HG02642 (cell line): ENCODE data around the gene FSTL3.
"Not testable (repeated sequence)": the region's sequence is repeated elsewhere in the genome, so short reads cannot be mapped to it uniquely, and the experiment has no call there.

Experiments used
- ATAC-seq: cut with Tn5 transposase; IDR thresholded peaks from one replicate; pipeline ENCODE4 v1.9.1; 2021; ENCODE audit warnings: mild to moderate bottlenecking; ENCODE audit not compliant: unreplicated experiment, poor library complexity

Gene FSTL3

GRCh38 chr19:680287-681028 is 4.3 kb downstream of the FSTL3 start:
- peak; percentile 74 for ATAC-seq

GRCh38 chr19:681029-682019 is 5.1 kb downstream of the FSTL3 start:
- ATAC-seq = no peak

GRCh38 chr19:682678-683320 is 6.6 kb downstream of the FSTL3 start:
- no peak for ATAC-seq

GRCh38 chr19:685454-685931 is 9.3 kb downstream of the FSTL3 start:
- no peak for ATAC-seq

- no peak for ATAC-seq
Measured at GRCh38 chr19:686589-687297, 10.6 kb downstream of the FSTL3 start.

GRCh38 chr19:687569-688166 is 11.5 kb downstream of the FSTL3 start:
- ATAC-seq = no peak

- ATAC-seq = no peak
Measured at GRCh38 chr19:688214-688613, 12.0 kb downstream of the FSTL3 start.

- ATAC-seq = no peak
Measured at GRCh38 chr19:688992-689391, 12.8 kb downstream of the FSTL3 start.

DNA sequence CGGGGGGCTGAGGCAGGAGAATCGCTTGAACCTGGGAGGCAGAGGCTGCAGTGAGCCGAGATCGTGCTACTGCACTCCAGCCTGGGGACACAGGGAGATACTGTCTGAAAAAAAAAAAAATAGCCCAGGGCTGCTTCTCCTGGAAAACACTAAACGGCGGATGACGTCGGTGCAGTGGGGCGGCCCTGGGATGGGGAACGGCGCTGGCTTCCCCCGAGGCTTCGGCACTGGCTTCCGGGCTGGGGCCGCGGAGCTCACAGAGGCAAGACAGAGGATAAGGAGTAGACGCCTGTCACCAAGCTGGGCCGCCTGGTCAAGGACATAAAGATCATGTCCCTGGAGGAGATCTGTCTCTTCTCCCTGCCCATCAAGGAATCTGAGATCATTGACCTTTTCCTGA is 14.0 kb downstream of the FSTL3 start:
- ATAC-seq = no peak

DNA sequence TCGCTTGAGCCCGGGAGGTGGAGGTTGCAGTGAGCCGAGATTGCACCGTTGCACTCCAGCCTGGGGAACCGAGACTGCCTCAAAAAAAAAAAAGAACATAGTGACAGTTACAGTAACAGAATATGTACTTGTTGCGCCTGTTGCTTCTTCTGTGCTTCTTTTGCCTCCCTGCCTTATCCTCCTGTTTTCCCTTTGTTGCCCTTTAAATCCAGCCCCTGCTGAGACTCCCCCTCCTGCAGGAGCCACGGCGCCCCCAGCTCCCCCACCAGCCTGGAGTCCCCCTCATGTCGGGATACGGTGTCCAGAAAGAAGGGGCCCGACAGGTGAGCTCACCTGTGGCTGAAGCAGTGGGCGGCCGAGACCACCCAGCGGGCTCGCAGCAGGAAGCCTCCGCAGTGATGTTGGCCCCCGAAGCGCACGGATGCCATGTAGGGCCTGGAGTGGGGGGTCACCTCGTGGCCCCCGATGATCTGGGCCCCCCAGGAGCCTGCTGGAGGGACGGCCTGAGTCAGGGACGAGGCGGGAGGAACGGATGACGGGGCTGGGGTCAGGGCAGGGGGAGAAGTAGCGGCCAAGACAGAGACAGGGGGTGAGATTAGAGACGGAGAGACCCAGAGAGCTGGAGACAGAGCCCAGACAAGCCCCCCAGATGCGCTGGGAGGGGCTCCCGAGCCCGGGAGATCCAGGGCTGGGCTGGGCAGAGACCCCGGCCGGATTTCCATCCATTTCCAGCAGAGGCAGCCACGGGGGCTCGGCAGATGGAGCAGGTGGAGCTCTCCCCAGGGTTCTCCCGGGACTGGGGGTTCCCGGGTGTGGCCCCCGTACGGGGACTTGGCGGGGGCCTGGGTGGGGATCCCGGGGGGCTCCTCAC is 18.5 kb downstream of the FSTL3 start:
- ATAC-seq = no peak

DNA sequence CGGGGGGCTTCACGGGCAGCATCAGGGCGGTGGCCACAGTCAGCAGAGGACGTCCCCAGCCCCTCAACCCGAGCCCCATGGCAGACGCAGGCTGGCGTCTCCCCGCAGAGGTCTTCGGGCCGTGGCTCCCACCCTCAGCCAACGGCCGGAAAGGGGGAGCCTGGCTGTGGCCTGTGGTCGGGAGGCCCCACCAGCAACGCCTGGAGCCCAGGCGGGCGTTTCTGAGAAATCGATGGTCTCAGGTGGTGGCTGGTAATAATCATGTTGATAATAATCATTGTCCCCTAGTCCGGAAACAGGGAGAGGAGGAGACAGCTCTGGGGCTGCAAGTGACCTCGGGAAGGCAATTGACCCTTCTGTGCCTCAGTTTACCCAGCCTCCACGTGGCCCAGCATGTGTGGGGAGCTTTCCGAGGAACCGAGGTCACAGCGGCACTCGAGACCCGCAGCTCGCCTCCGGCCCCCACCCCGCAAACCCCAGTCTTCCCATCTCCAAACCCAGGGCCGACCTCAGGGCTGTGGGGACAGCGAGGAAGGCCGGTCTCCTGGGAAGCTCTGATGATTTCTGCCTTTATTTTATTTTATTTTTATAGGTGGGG is 19.3 kb downstream of the FSTL3 start, which contains the start of gene PRSS57:
Gene PRSS57, minus strand, starts transcription at position 101 of the 598 bp plus-strand sequence. Its CDS starts 22 bp downstream, at position 79.
- no peak for ATAC-seq

GRCh38 chr19:698529-698928 is 22.3 kb downstream of the FSTL3 start:
- ATAC-seq = not testable (repeated sequence)

DNA sequence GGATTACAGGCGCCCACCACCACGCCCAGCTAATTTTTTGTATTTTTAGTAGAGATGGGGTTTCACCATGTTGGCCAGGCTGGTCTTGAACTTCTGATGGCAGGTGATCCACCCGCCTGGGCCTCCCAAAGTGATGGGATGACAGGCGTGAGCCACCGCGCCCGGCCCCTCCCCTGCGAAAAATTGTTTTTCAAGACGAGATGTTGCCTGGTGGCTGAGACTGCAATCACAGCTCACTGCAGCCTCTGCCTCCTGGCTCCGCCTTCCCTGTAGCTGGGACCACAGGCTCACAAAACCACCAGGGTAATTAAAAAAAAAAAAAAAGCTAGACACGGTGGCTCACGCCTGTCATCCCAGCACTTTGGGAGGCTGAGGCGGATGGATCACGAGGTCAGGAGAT is 23.7 kb downstream of the FSTL3 start:
- ATAC-seq = not testable (repeated sequence)

GRCh38 chr19:702847-703246 is 26.7 kb downstream of the FSTL3 start:
- ATAC-seq = not testable (repeated sequence)

GRCh38 chr19:703329-703650 is 27.1 kb downstream of the FSTL3 start:
- no peak for ATAC-seq

- no peak for ATAC-seq
Measured at GRCh38 chr19:703651-704446, 27.7 kb downstream of the FSTL3 start.

DNA sequence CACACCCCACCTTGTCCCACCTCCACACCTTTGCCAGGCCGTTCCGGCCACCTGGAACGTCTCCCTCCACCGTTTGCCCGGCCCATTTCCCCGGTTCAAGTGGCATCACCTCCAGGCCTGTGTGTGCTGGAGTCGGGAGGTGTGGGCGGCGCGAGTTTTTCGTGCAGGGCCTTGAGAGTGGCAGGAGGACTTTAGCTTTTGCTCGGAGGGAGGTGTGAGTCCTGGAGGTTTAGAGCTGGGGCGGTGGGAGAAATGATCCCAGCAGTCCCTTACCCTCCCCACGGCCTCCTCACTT is 28.2 kb downstream of the FSTL3 start:
- ATAC-seq = no peak
